Prostate gland (tissue), 2 donors: ENCODE measurements around the gene PPP1R3D. TPM values are rescaled to one million over a fixed set of nuclear protein-coding genes. Genes with fewer than 3 reads are reported as not detected.

Experiments
- total RNA-seq, 2 donors: library from RNA; depleted of rRNA; stranded (reverse); fragments of >200 nt; gene quantifications; one replicate each; pipeline ENCODE4 v1.1.0, GENCODE V29; 2016

Gene PPP1R3D
- total RNA-seq, 2 donors from 2014 or later, result 16.0 to 16.6 TPM

Other genes with a start within 250 kb of the PPP1R3D start
- gene SYCP2, start 6.7 kb downstream of the PPP1R3D start, total RNA-seq, result 10 to 100 TPM in 1 of 2 donors, 1 to 10 TPM in 1; 4.8 to 10.6 TPM
- gene FAM217B, start 84 bp upstream of the PPP1R3D start, total RNA-seq, result 10 to 100 TPM; 13.7 to 18.2 TPM
- gene CDH26, start 18.1 kb upstream of the PPP1R3D start, total RNA-seq, result 10 to 100 TPM; 11.0 to 30.6 TPM